IMR-90 (cell line): Measurements from ENCODE around the gene TUBGCP6.

Experiments used
- CTCF ChIP-seq: conservative IDR thresholded peaks from 2 replicates; pipeline ENCODE4 v1.5.1; 2012; ENCODE audit warnings: mild to moderate bottlenecking, low read depth, low read length, improper control_type of control experiment
- RAD21 ChIP-seq: IDR thresholded peaks from 2 replicates; pipeline ENCODE4 v1.6.1; 2012; ENCODE audit warnings: low read length, improper control_type of control experiment
- RCOR1 ChIP-seq: IDR thresholded peaks from 2 replicates; pipeline ENCODE4 v1.6.1; 2012; ENCODE audit warnings: mild to moderate bottlenecking, low read length, improper control_type of control experiment; ENCODE audit not compliant: insufficient replicate concordance
- USF2 ChIP-seq: fragments of 150-350 bp; IDR thresholded peaks from 2 replicates; pipeline ENCODE4 v1.6.1; 2017; ENCODE audit warnings: mild to moderate bottlenecking, antibody characterized with exemption, low read length, low read depth

GRCh38 chr22:50189849-50190181 lies 55.0 kb downstream of the TUBGCP6 start:
- TF ChIP-seq USF2, result no peak
- TF ChIP-seq RCOR1, result no peak
- TF ChIP-seq RAD21, result no peak
- no peak for TF ChIP-seq CTCF
